A673 (cell line): ENCODE measurements around the gene MEPE. TPM values are rescaled to one million over a fixed set of nuclear protein-coding genes. Genes with fewer than 3 reads are reported as not detected.

Experiments
- BruUV-seq: library from RNA; stranded (reverse); fragments of 400-500 nt; replicated peaks from 2 replicates; lab custom pipeline; 2021; lab: Mats Ljungman, UMichigan
- CTCF ChIA-PET: fragments of 300-600 bp; sonication (Branson Sonifier 250); formaldehyde crosslinking; loops from one replicate; lab custom pipeline; 2022; ENCODE audit warnings: antibody characterized with exemption; lab: Charles Lee
- POLR2A ChIA-PET: fragments of 300-600 bp; sonication (Branson Sonifier 250); formaldehyde crosslinking; loops from one replicate; lab custom pipeline; 2022; ENCODE audit warnings: antibody characterized with exemption; ENCODE audit not compliant: low non-redundant PET; lab: Charles Lee
- DNase-seq: peaks from one replicate; pipeline ENCODE4 v3.0.0-alpha.2; 2015; ENCODE audit warnings: low spot score
- H3K27ac ChIP-seq: fragments of 200-600 bp; sonication (generic); 2 replicates; pipeline ENCODE4 v1.5.1; 2016; ENCODE audit warnings: mixed run types, low read depth, mild to moderate bottlenecking, mixed read lengths, antibody characterized with exemption, low read length; ENCODE audit not compliant: poor library complexity, severe bottlenecking
- H3K27me3 ChIP-seq: fragments of 200-600 bp; sonication (generic); replicated peaks from 2 replicates; pipeline ENCODE4 v1.6.1; 2017; ENCODE audit warnings: mixed run types, low read depth, mild to moderate bottlenecking, mixed read lengths, antibody characterized with exemption, low read length; ENCODE audit not compliant: insufficient read depth, poor library complexity
- H3K36me3 ChIP-seq: fragments of 200-600 bp; sonication (generic); 2 replicates; pipeline ENCODE4 v1.6.1; 2016; ENCODE audit warnings: mixed run types, mild to moderate bottlenecking, mixed read lengths, antibody characterized with exemption, low read length; ENCODE audit not compliant: insufficient read depth, poor library complexity, severe bottlenecking
- H3K4me1 ChIP-seq: fragments of 200-600 bp; sonication (generic); 2 replicates; pipeline ENCODE4 v1.6.1; 2017; ENCODE audit warnings: mixed run types, mild to moderate bottlenecking, mixed read lengths, antibody characterized with exemption, low read length; ENCODE audit not compliant: insufficient read depth, poor library complexity, severe bottlenecking
- H3K4me3 ChIP-seq: fragments of 200-600 bp; sonication (generic); 2 replicates; pipeline ENCODE4 v1.5.1; 2016; ENCODE audit warnings: low read depth, mixed run types, mild to moderate bottlenecking, mixed read lengths, low read length; ENCODE audit not compliant: poor library complexity, severe bottlenecking
- H3K9me3 ChIP-seq: fragments of 200-600 bp; sonication (generic); 2 replicates; pipeline ENCODE4 v1.6.1; 2016; ENCODE audit warnings: mixed run types, low read depth, mild to moderate bottlenecking, mixed read lengths, antibody characterized with exemption, low read length; ENCODE audit not compliant: poor library complexity, severe bottlenecking
- EZH2 ChIP-seq: fragments of 200-600 bp; sonication (generic); IDR thresholded peaks from 2 replicates; pipeline ENCODE4 v1.6.1; 2017; ENCODE audit warnings: borderline replicate concordance, low read depth, mild to moderate bottlenecking, mixed read lengths, antibody characterized with exemption, low read length; ENCODE audit not compliant: poor library complexity, severe bottlenecking
- intact Hi-C: fragments of 100-400 bp; cut with micrococcal nuclease; formaldehyde crosslinking; loops from one replicate; pipeline ENCODE4 v1.10.0; 2022; ENCODE audit not compliant: unreplicated experiment
- total RNA-seq: library from RNA; stranded (reverse); gene quantifications from 2 replicates; pipeline ENCODE4 v1.2.3, GENCODE V29; 2021
- TF ChIP-seq, protein P1 (sequence below): fragments of 300-800, 200-600 bp; sonication (generic); conservative IDR thresholded peaks from 2 replicates; pipeline ENCODE4 v1.5.1; 2017; ENCODE audit warnings: low read depth, mild to moderate bottlenecking, antibody characterized with exemption, low read length, moderate library complexity, mixed read lengths

MEPE gene
- total RNA-seq, 1 experiment from 2014 or later, result not detected

DNA sequence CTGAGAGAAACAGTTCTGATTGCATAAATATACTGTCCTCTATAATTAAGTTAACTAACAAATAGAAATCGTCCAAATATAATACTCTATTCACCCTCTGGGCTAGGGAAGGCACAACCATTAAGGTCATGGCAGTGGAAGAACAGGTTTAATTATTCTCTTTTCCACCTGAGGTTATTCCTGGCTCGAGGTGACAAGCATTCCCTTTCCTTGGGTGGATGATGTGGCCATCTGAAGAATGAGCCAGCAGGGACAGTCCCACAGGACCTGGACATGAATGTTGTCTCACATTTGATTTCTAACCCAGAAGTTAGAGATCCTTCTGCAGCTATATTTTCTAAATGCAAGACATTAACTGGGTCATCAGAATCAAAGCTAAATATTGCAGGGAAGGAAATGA lies 27.9 kb upstream of the MEPE start:
- ChIA-PET CTCF (no interaction called here), POLR2A (no interaction called here)
- no peak overlapping the region for H3K4me3 ChIP-seq
- H3K27ac ChIP-seq, result no peak overlapping the region
- H3K36me3 ChIP-seq, result no peaks in the 10 kb centered on the region
- no peaks in the 10 kb centered on the region for H3K9me3 ChIP-seq
- DNase-seq, result no peak
- TF ChIP-seq EZH2, result no peak
- no TSS peak for BruUV-seq
- H3K4me1 ChIP-seq, result no peaks in the 10 kb centered on the region
- intact Hi-C loops, result no loop called here
- no peaks in the 10 kb centered on the region for H3K27me3 ChIP-seq

DNA sequence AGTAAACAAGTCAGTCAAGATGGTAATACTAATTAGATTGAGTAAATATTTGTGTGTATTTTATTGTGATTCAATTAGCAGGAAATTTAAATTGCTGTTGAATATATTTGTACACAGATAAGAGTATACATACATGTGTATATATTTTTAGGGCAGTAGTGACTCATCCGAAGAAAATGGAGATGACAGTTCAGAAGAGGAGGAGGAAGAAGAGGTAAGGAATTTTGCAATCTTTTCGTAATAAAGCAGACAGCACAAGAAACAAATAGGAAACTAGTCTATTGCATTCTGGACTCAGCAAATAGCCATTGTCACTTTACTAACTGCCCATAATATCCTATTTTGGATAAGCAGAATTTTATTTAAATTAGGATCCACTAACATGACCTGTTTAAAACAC lies 26.8 kb upstream of the MEPE start:
- no peak for DNase-seq
- ChIA-PET CTCF (no interaction called here), POLR2A (no interaction called here)
- Histone ChIP-seq H3K9me3 (no peaks in the 10 kb centered on the region), H3K4me3 (no peak overlapping the region), H3K27me3 (no peaks in the 10 kb centered on the region), H3K27ac (no peak overlapping the region), H3K36me3 (no peaks in the 10 kb centered on the region), H3K4me1 (no peaks in the 10 kb centered on the region)
- TF ChIP-seq, protein P1, sequence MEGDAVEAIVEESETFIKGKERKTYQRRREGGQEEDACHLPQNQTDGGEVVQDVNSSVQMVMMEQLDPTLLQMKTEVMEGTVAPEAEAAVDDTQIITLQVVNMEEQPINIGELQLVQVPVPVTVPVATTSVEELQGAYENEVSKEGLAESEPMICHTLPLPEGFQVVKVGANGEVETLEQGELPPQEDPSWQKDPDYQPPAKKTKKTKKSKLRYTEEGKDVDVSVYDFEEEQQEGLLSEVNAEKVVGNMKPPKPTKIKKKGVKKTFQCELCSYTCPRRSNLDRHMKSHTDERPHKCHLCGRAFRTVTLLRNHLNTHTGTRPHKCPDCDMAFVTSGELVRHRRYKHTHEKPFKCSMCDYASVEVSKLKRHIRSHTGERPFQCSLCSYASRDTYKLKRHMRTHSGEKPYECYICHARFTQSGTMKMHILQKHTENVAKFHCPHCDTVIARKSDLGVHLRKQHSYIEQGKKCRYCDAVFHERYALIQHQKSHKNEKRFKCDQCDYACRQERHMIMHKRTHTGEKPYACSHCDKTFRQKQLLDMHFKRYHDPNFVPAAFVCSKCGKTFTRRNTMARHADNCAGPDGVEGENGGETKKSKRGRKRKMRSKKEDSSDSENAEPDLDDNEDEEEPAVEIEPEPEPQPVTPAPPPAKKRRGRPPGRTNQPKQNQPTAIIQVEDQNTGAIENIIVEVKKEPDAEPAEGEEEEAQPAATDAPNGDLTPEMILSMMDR, result no peak
- no peak for TF ChIP-seq EZH2
- BruUV-seq, result no TSS peak
- intact Hi-C loops, result no loop called here

DNA sequence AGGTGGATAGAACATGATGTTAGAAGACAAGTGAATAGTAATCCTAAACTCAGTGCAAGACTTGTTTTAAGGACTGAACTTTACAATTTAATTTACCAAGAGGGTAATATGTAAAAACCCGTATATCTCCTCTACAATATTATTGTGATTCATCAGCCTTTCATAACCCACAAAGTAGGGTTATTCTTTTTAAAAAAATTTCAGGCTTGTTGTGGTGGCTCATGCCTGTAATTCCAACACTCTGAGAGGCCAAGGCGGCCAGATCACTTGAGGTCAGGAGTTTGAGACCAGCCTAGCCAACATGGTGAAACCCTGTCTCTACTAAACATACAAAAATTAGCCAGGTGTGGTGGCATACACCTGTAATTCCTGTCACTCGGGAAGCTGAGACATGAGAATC lies 26.2 kb upstream of the MEPE start:
- ChIA-PET CTCF (no interaction called here), POLR2A (no interaction called here)
- intact Hi-C loops, result no loop called here
- no peaks in the 10 kb centered on the region for H3K27me3 ChIP-seq
- H3K27ac ChIP-seq, result no peak overlapping the region
- H3K4me1 ChIP-seq, result no peaks in the 10 kb centered on the region
- H3K9me3 ChIP-seq, result no peaks in the 10 kb centered on the region
- TF ChIP-seq EZH2, result no peak
- TF ChIP-seq, protein P1, result no peak
- no TSS peak for BruUV-seq
- H3K4me3 ChIP-seq, result no peak overlapping the region
- DNase-seq, result no peak
- H3K36me3 ChIP-seq, result no peaks in the 10 kb centered on the region

DNA sequence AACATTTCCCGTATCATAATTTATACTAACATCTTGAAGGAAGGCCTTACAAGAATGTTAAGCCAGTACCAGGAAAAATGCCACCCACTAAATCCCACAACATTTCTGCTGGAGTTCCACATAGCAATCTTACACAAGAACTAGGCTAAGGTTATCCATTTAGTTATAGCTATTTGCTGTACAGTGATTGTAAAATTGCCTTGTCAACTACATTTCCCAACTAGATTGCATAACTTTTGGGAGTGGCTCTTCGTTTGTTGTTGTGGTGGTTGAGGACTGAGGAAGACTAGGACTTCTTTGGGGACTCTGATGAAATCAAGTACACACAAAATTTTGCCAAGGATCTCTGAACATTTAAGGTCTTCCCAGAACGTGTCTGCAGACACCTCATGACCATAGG lies 25.4 kb upstream of the MEPE start:
- Histone ChIP-seq H3K27ac (no peak overlapping the region), H3K36me3 (no peaks in the 10 kb centered on the region), H3K4me1 (no peaks in the 10 kb centered on the region), H3K27me3 (no peaks in the 10 kb centered on the region), H3K9me3 (no peaks in the 10 kb centered on the region), H3K4me3 (no peak overlapping the region)
- ChIA-PET CTCF (no interaction called here), POLR2A (no interaction called here)
- BruUV-seq, result no TSS peak
- intact Hi-C loops, result no loop called here
- DNase-seq, result no peak
- TF ChIP-seq, protein P1, result no peak
- TF ChIP-seq EZH2, result no peak
